Ishikawa (cell line): ENCODE data around the gene CELSR1.

Source experiments
- CEBPB ChIP-seq: IDR thresholded peaks from 2 replicates; pipeline ENCODE4 v1.6.1; 2012
- CREB1 ChIP-seq: IDR thresholded peaks from 2 replicates; pipeline ENCODE4 v1.6.1; 2012; ENCODE audit warnings: low read depth
- EGR1 ChIP-seq: IDR thresholded peaks from 2 replicates; pipeline ENCODE4 v1.6.1; 2012
- EP300 ChIP-seq: IDR thresholded peaks from 2 replicates; pipeline ENCODE4 v1.6.1; 2012; ENCODE audit warnings: borderline replicate concordance
- FOXM1 ChIP-seq: IDR thresholded peaks from 2 replicates; pipeline ENCODE4 v1.6.1; 2012; ENCODE audit warnings: low read depth, borderline replicate concordance
- NFIC ChIP-seq: IDR thresholded peaks from 2 replicates; pipeline ENCODE4 v1.6.1; 2012
- RAD21 ChIP-seq: IDR thresholded peaks from 2 replicates; pipeline ENCODE4 v1.6.1; 2012; ENCODE audit warnings: low read depth
- REST ChIP-seq: IDR thresholded peaks from 2 replicates; pipeline ENCODE4 v1.6.1; 2012; ENCODE audit warnings: low read depth, mild to moderate bottlenecking
- TAF1 ChIP-seq: IDR thresholded peaks from 2 replicates; pipeline ENCODE4 v1.6.1; 2012; ENCODE audit warnings: low read depth, mild to moderate bottlenecking
- TCF12 ChIP-seq: IDR thresholded peaks from 2 replicates; pipeline ENCODE4 v1.6.1; 2012; ENCODE audit warnings: low read depth
- USF1 ChIP-seq: IDR thresholded peaks from 2 replicates; pipeline ENCODE4 v1.6.1; 2012
- YY1 ChIP-seq: IDR thresholded peaks from 2 replicates; pipeline ENCODE4 v1.6.1; 2012; ENCODE audit warnings: low read depth
- TF ChIP-seq, protein P1 (sequence below): IDR thresholded peaks from 2 replicates; pipeline ENCODE4 v1.6.1; 2012

GRCh38 chr22:46437671-46438440, 99.6 kb downstream of the CELSR1 start:
- TF ChIP-seq, protein P1, sequence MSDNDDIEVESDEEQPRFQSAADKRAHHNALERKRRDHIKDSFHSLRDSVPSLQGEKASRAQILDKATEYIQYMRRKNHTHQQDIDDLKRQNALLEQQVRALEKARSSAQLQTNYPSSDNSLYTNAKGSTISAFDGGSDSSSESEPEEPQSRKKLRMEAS, result no peak
- TF ChIP-seq NFIC (no peak), FOXM1 (no peak), RAD21 (no peak), YY1 (no peak), CREB1 (no peak), CEBPB (no peak), EGR1 (no peak), TCF12 (no peak), TAF1 (no peak), EP300 (no peak), REST (no peak), USF1 (no peak)
